Activated CD8-positive, alpha-beta memory T cell treated with anti-CD3 and anti-CD28 coated beads, Interleukin-2, amount 50 U/mL, for 48 hours (primary cell): ENCODE data around the gene FBH1.
"Not testable (repeated sequence)": the region's sequence is repeated elsewhere in the genome, so short reads cannot be mapped to it uniquely, and the experiment has no call there.

ENCODE experiments used
- DNase-seq: peaks from one replicate; pipeline ENCODE4 v3.0.0-alpha.2; 2020

Gene FBH1

GRCh38 chr10:5960070-5960972, 70.3 kb downstream of the FBH1 start:
- DNase-seq = no peak

GRCh38 chr10:5960973-5961275, 70.9 kb downstream of the FBH1 start:
- not testable (repeated sequence) for DNase-seq

GRCh38 chr10:5961405-5962100, 71.5 kb downstream of the FBH1 start:
- DNase-seq = no peak

GRCh38 chr10:5962358-5962940, 72.4 kb downstream of the FBH1 start:
- DNase-seq = not testable (repeated sequence)

- peak; percentile 30 for DNase-seq
Observed at GRCh38 chr10:5963071-5963470, 73.0 kb downstream of the FBH1 start.

- DNase-seq = no peak
Observed at GRCh38 chr10:5963591-5963990, 73.5 kb downstream of the FBH1 start.

GRCh38 chr10:5964736-5965135, 74.7 kb downstream of the FBH1 start:
- DNase-seq = no peak

GRCh38 chr10:5965266-5965665, 75.2 kb downstream of the FBH1 start:
- DNase-seq = peak; percentile 37

GRCh38 chr10:5968037-5968680, 78.1 kb downstream of the FBH1 start:
- peak; percentile 44 for DNase-seq

- no peak for DNase-seq
Observed at GRCh38 chr10:5968681-5969453, 78.8 kb downstream of the FBH1 start.

GRCh38 chr10:5970066-5970465, 80.0 kb downstream of the FBH1 start:
- no peak for DNase-seq

- DNase-seq = peak; percentile 23
Observed at GRCh38 chr10:5970527-5970926, 80.5 kb downstream of the FBH1 start.

- DNase-seq = no peak
Observed at GRCh38 chr10:5971315-5971832, 81.3 kb downstream of the FBH1 start.

- DNase-seq = no peak
Observed at GRCh38 chr10:5971886-5972285, 81.8 kb downstream of the FBH1 start.

- no peak for DNase-seq
Observed at GRCh38 chr10:5973069-5973468, 83.0 kb downstream of the FBH1 start.

- peak; percentile 78 for DNase-seq
Observed at GRCh38 chr10:5975641-5976473, 85.8 kb downstream of the FBH1 start.

GRCh38 chr10:5976512-5977470, 86.7 kb downstream of the FBH1 start:
- peak; percentile 73 for DNase-seq

- DNase-seq = peak; percentile 91
Observed at GRCh38 chr10:5977471-5978229, 87.6 kb downstream of the FBH1 start, which contains the start of gene IL15RA. TSS of gene IL15RA (minus strand) at chr10:5977543. CDS start at chr10:5977492, 51 bp downstream.

- DNase-seq = no peak
Observed at GRCh38 chr10:5978230-5978489, 88.1 kb downstream of the FBH1 start.

GRCh38 chr10:5981529-5981928, 91.5 kb downstream of the FBH1 start:
- DNase-seq = no peak
